Liver (tissue), 9 donors: ENCODE measurements around the gene IARS2. TPM values are rescaled to one million over a fixed set of nuclear protein-coding genes. Genes with fewer than 3 reads are reported as not detected.

Experiments used
- DNase-seq: peaks from one replicate; pipeline ENCODE4 v3.0.0-alpha.2; 2017; ENCODE audit warnings: low spot score
- H3K27ac ChIP-seq, 2 donors: one replicate each; pipeline ENCODE4 v1.7.0; 2013; ENCODE audit warnings: inconsistent platforms in 2 of 2, low read length in 2 of 2, control low read depth in 1 of 2, low read depth in 1 of 2, mild to moderate bottlenecking in 1 of 2
- H3K27me3 ChIP-seq, 4 donors: one replicate each; pipeline versions ENCODE4 v1.6.1 to v1.7.0; 2013; ENCODE audit warnings: low read length in 3 of 4, inconsistent platforms in 1 of 4, mild to moderate bottlenecking in 1 of 4, moderate library complexity in 1 of 4; ENCODE audit not compliant: control insufficient read depth in 4 of 4, insufficient read depth in 4 of 4
- H3K36me3 ChIP-seq, 4 donors: one replicate each; pipeline versions ENCODE4 v1.6.1 to v1.7.0; 2013; ENCODE audit warnings: low read length in 3 of 4, mild to moderate bottlenecking in 3 of 4, low read depth in 1 of 4, moderate library complexity in 1 of 4; ENCODE audit not compliant: control insufficient read depth in 4 of 4, insufficient read depth in 3 of 4
- H3K4me1 ChIP-seq, 4 donors: one replicate each; pipeline versions ENCODE4 v1.6.1 to v1.7.0; 2013; ENCODE audit warnings: low read length in 3 of 4, mild to moderate bottlenecking in 3 of 4, moderate library complexity in 1 of 4; ENCODE audit not compliant: control insufficient read depth in 4 of 4, insufficient read depth in 4 of 4
- H3K4me3 ChIP-seq, 3 donors: one replicate each; pipeline versions ENCODE4 v1.6.1 to v1.7.0; 2013; ENCODE audit warnings: low read length in 3 of 3, control low read depth in 1 of 3, low read depth in 1 of 3, mild to moderate bottlenecking in 1 of 3
- H3K9ac ChIP-seq, 2 donors: one replicate each; pipeline ENCODE4 v1.7.0; 2013; ENCODE audit warnings: low read length in 2 of 2, mild to moderate bottlenecking in 2 of 2, moderate library complexity in 2 of 2, control low read depth in 1 of 2, low read depth in 1 of 2
- H3K9me3 ChIP-seq, 4 donors: one replicate each; pipeline versions ENCODE4 v1.6.1 to v1.7.0; 2013; ENCODE audit warnings: low read length in 3 of 4; ENCODE audit not compliant: control insufficient read depth in 4 of 4
- ATF3 ChIP-seq: IDR thresholded peaks from 2 replicates; pipeline ENCODE4 v1.6.1; 2016; ENCODE audit warnings: antibody characterized with exemption
- CTCF ChIP-seq: fragments of 150-350 bp; IDR thresholded peaks from 2 replicates; pipeline ENCODE4 v1.5.1; 2017; ENCODE audit warnings: improper control_type of control experiment, low read depth, low read length; ENCODE audit not compliant: missing input control
- EGR1 ChIP-seq, 2 donors: IDR thresholded peaks; 2 replicates each; pipeline ENCODE4 v1.6.1; 2016 to 2018; ENCODE audit warnings: antibody characterized with exemption in 2 of 2, low read depth in 2 of 2
- FOXA1 ChIP-seq: IDR thresholded peaks from 2 replicates; pipeline ENCODE4 v1.6.1; 2016; ENCODE audit warnings: antibody characterized with exemption
- FOXA2 ChIP-seq: IDR thresholded peaks from 2 replicates; pipeline ENCODE4 v1.6.1; 2016; ENCODE audit warnings: antibody characterized with exemption
- HNF4A ChIP-seq, 2 donors: conservative IDR thresholded peaks; 2 replicates each; pipeline ENCODE4 v1.6.1; 2016; ENCODE audit warnings: antibody characterized with exemption in 2 of 2, mild to moderate bottlenecking in 2 of 2
- HNF4G ChIP-seq: IDR thresholded peaks from 2 replicates; pipeline ENCODE4 v1.6.1; 2016; ENCODE audit warnings: antibody characterized with exemption
- JUND ChIP-seq, 2 donors: IDR thresholded peaks; 2 replicates each; pipeline ENCODE4 v1.6.1; 2016; ENCODE audit warnings: antibody characterized with exemption in 2 of 2
- MAX ChIP-seq: IDR thresholded peaks from 2 replicates; pipeline ENCODE4 v1.6.1; 2016; ENCODE audit warnings: antibody characterized with exemption
- NR2F2 ChIP-seq: IDR thresholded peaks from 2 replicates; pipeline ENCODE4 v1.6.1; 2016; ENCODE audit warnings: antibody characterized with exemption
- REST ChIP-seq: IDR thresholded peaks from 2 replicates; pipeline ENCODE4 v1.6.1; 2016; ENCODE audit warnings: antibody characterized with exemption, mild to moderate bottlenecking
- RXRA ChIP-seq, 2 donors: IDR thresholded peaks; 2 replicates each; pipeline ENCODE4 v1.6.1; 2017 to 2018; ENCODE audit warnings: antibody characterized with exemption in 2 of 2, mild to moderate bottlenecking in 1 of 2
- SP1 ChIP-seq: IDR thresholded peaks from 2 replicates; pipeline ENCODE4 v1.6.1; 2018; ENCODE audit warnings: antibody characterized with exemption, mild to moderate bottlenecking
- TAF1 ChIP-seq: conservative IDR thresholded peaks from 2 replicates; pipeline ENCODE4 v1.6.1; 2016; ENCODE audit warnings: antibody characterized with exemption, mild to moderate bottlenecking
- YY1 ChIP-seq: IDR thresholded peaks from 2 replicates; pipeline ENCODE4 v1.6.1; 2016; ENCODE audit warnings: antibody characterized with exemption, mild to moderate bottlenecking
- ZBTB33 ChIP-seq: IDR thresholded peaks from 2 replicates; pipeline ENCODE4 v1.6.1; 2016; ENCODE audit warnings: antibody characterized with exemption
- WGBS: extraction: QIAGEN DNeasy Blood & Tissue Kit; methylation state at CpG from one replicate; pipeline ENCODE4 v1.1.7; 2013; 5-methylcytosine and 5-hydroxymethylcytosine counted together
- polyA plus RNA-seq, 2 donors: library from polyadenylated mRNA; stranded (reverse) in 1 of 2; unstranded in 1 of 2; fragments of 200-250 nt in 1 of 2; fragments of >200 nt in 1 of 2; fragmentation: Nextera tagmentation in 1 of 2; extraction: Ambion mirVana in 1 of 2; gene quantifications; one replicate each; pipeline versions ENCODE4 v1.2.1 to v1.2.3, GENCODE V29; 2013 to 2015
- total RNA-seq, 2 donors: library from RNA; depleted of rRNA; stranded (reverse); fragments of >200 nt; gene quantifications; one replicate each; pipeline ENCODE4 v1.2.3, GENCODE V29; 2014
- donor health status: healthy.
- donor health status: healthy.
- donor health status: healthy.
- donor health status: healthy.
- donor health status: healthy.

IARS2 gene
- total and polyA plus RNA-seq, 4 donors: 31.8 to 53.8 (median 44.2) TPM

GRCh38 chr1:220129479-220130210 is 35.7 kb downstream of the IARS2 start:
- Histone ChIP-seq H3K9me3 (no peaks in the 10 kb centered on the region), H3K4me3 (no peak overlapping the region), H3K9ac (no peak overlapping the region), H3K27me3 (no peaks in the 10 kb centered on the region), H3K36me3 (peaks cover 6 to 37% (median 19%) of the 10 kb centered on the region in 4 donors), H3K4me1 (no peaks in the 10 kb centered on the region), H3K27ac (no peak overlapping the region)
- TF ChIP-seq ZBTB33 (no peak), RXRA (IDR thresholded peaks at IDR 0.05) (no peak), CTCF (no peak), TAF1 (no peak), HNF4G (no peak), NR2F2 (no peak), ATF3 (no peak), FOXA2 (no peak), FOXA1 (no peak), HNF4A (conservative IDR thresholded peaks at IDR 0.05) (no peak), REST (no peak), YY1 (no peak)
- no peak for DNase-seq

- Histone ChIP-seq H3K36me3 (peaks cover 5 to 37% (median 24%) of the 10 kb centered on the region in 4 donors), H3K9me3 (no peaks in the 10 kb centered on the region), H3K4me1 (no peaks in the 10 kb centered on the region), H3K27me3 (no peaks in the 10 kb centered on the region), H3K4me3 (no peak overlapping the region), H3K9ac (no peak overlapping the region), H3K27ac (no peak overlapping the region)
- WGBS: over 99% methylated on average over 2 of the region's 2 CpGs
- DNase-seq: no peak
- TF ChIP-seq CTCF (no peak), SP1 (no peak), REST (no peak), MAX (no peak), HNF4G (no peak), HNF4A (conservative IDR thresholded peaks at IDR 0.05) (no peak), NR2F2 (no peak), JUND (IDR thresholded peaks at IDR 0.05) (no peak), EGR1 (IDR thresholded peaks at IDR 0.05; ENCODE audit: low read depth in 2 of 2) (no peak), FOXA2 (no peak), YY1 (no peak), RXRA (IDR thresholded peaks at IDR 0.05) (no peak)
Measured at GRCh38 chr1:220135755-220136154, 41.8 kb downstream of the IARS2 start.
